SK-N-SH treated with all-trans-retinoic acid at 6 μM for 48 hours (cell line): Measurements from ENCODE around the gene PARP1.

Source experiments
- BACH2 ChIP-seq: fragments of 250-450 bp; sonication (Bioruptor Pico); IDR thresholded peaks from 2 replicates; pipeline ENCODE4 v1.9.0; 2021; ENCODE audit warnings: mild to moderate bottlenecking, borderline replicate concordance
- ISL1 ChIP-seq: fragments of 250-450 bp; sonication (Bioruptor Pico); IDR thresholded peaks from 2 replicates; pipeline ENCODE4 v2.1.2; 2022; ENCODE audit warnings: mild to moderate bottlenecking, moderate library complexity
- OSR1 ChIP-seq: fragments of 250-450 bp; sonication (Bioruptor Pico); IDR thresholded peaks from 2 replicates; pipeline ENCODE4 v1.8.0; 2022; ENCODE audit warnings: moderate library complexity, mild to moderate bottlenecking, inconsistent platforms
- POU6F1 ChIP-seq: fragments of 250-450 bp; sonication (Bioruptor Pico); IDR thresholded peaks from 2 replicates; pipeline ENCODE4 v1.8.0; 2021; ENCODE audit warnings: low read depth, mild to moderate bottlenecking, moderate library complexity, borderline replicate concordance
- RARB ChIP-seq: fragments of 250-450 bp; sonication (Bioruptor Pico); IDR thresholded peaks from 2 replicates; pipeline ENCODE4 v1.8.0; 2021; ENCODE audit warnings: mild to moderate bottlenecking, moderate library complexity
- TCF4 ChIP-seq: fragments of 250-450 bp; sonication (Bioruptor Pico); IDR thresholded peaks from 2 replicates; pipeline ENCODE4 v1.8.0; 2021; ENCODE audit warnings: mild to moderate bottlenecking, moderate library complexity, borderline replicate concordance
- TOX ChIP-seq: fragments of 250-450 bp; sonication (Bioruptor Pico); IDR thresholded peaks from 2 replicates; pipeline ENCODE4 v1.8.0; 2021; ENCODE audit warnings: mild to moderate bottlenecking, moderate library complexity, borderline replicate concordance
- ZFP3 ChIP-seq: fragments of 250-450 bp; sonication (Bioruptor Pico); IDR thresholded peaks from 2 replicates; pipeline ENCODE4 v1.5.0; 2020; ENCODE audit warnings: mild to moderate bottlenecking, moderate library complexity
- TF ChIP-seq, protein P1 (sequence below): fragments of 250-450 bp; sonication (Bioruptor Pico); IDR thresholded peaks from 2 replicates; pipeline ENCODE4 v1.8.0; 2020; ENCODE audit warnings: mild to moderate bottlenecking, moderate library complexity, borderline replicate concordance
- TF ChIP-seq, protein P2 (sequence below): fragments of 250-450 bp; sonication (Bioruptor Pico); IDR thresholded peaks from 2 replicates; pipeline ENCODE4 v1.5.1; 2020; ENCODE audit warnings: low read depth, mild to moderate bottlenecking, moderate library complexity
- TF ChIP-seq, protein P3 (sequence below): fragments of 250-450 bp; sonication (Bioruptor Pico); IDR thresholded peaks from 2 replicates; pipeline ENCODE4 v1.5.0; 2020; ENCODE audit warnings: mild to moderate bottlenecking, moderate library complexity

- TF ChIP-seq, protein P1, sequence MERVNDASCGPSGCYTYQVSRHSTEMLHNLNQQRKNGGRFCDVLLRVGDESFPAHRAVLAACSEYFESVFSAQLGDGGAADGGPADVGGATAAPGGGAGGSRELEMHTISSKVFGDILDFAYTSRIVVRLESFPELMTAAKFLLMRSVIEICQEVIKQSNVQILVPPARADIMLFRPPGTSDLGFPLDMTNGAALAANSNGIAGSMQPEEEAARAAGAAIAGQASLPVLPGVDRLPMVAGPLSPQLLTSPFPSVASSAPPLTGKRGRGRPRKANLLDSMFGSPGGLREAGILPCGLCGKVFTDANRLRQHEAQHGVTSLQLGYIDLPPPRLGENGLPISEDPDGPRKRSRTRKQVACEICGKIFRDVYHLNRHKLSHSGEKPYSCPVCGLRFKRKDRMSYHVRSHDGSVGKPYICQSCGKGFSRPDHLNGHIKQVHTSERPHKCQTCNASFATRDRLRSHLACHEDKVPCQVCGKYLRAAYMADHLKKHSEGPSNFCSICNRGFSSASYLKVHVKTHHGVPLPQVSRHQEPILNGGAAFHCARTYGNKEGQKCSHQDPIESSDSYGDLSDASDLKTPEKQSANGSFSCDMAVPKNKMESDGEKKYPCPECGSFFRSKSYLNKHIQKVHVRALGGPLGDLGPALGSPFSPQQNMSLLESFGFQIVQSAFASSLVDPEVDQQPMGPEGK (CRISPR knock-in tag), result no peak
- TF ChIP-seq POU6F1 (CRISPR knock-in tag), result no peak
- TF ChIP-seq, protein P2, sequence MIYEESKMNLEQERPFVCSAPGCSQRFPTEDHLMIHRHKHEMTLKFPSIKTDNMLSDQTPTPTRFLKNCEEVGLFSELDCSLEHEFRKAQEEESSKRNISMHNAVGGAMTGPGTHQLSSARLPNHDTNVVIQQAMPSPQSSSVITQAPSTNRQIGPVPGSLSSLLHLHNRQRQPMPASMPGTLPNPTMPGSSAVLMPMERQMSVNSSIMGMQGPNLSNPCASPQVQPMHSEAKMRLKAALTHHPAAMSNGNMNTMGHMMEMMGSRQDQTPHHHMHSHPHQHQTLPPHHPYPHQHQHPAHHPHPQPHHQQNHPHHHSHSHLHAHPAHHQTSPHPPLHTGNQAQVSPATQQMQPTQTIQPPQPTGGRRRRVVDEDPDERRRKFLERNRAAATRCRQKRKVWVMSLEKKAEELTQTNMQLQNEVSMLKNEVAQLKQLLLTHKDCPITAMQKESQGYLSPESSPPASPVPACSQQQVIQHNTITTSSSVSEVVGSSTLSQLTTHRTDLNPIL (CRISPR knock-in tag), result no peak
- TF ChIP-seq OSR1 (CRISPR knock-in tag), result no peak
- TF ChIP-seq TCF4, result no peak
- TF ChIP-seq, protein P3, sequence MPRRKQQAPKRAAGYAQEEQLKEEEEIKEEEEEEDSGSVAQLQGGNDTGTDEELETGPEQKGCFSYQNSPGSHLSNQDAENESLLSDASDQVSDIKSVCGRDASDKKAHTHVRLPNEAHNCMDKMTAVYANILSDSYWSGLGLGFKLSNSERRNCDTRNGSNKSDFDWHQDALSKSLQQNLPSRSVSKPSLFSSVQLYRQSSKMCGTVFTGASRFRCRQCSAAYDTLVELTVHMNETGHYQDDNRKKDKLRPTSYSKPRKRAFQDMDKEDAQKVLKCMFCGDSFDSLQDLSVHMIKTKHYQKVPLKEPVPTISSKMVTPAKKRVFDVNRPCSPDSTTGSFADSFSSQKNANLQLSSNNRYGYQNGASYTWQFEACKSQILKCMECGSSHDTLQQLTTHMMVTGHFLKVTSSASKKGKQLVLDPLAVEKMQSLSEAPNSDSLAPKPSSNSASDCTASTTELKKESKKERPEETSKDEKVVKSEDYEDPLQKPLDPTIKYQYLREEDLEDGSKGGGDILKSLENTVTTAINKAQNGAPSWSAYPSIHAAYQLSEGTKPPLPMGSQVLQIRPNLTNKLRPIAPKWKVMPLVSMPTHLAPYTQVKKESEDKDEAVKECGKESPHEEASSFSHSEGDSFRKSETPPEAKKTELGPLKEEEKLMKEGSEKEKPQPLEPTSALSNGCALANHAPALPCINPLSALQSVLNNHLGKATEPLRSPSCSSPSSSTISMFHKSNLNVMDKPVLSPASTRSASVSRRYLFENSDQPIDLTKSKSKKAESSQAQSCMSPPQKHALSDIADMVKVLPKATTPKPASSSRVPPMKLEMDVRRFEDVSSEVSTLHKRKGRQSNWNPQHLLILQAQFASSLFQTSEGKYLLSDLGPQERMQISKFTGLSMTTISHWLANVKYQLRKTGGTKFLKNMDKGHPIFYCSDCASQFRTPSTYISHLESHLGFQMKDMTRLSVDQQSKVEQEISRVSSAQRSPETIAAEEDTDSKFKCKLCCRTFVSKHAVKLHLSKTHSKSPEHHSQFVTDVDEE (CRISPR knock-in tag), result no peak
- TF ChIP-seq RARB (CRISPR knock-in tag), result no peak
- no peak for TF ChIP-seq TOX
- no peak for TF ChIP-seq BACH2 (CRISPR knock-in tag)
- no peak for TF ChIP-seq ISL1
- TF ChIP-seq ZFP3 (CRISPR knock-in tag), result no peak
These were observed 10.1 kb upstream of the PARP1 start for GRCh38 chr1:226417830-226418546.
